Uterus (tissue), 4 donors: Measurements from ENCODE around the gene MCM6. TPM values are rescaled to one million over a fixed set of nuclear protein-coding genes. Genes with fewer than 3 reads are reported as not detected.

ENCODE experiments used
- DNase-seq, 2 donors: peaks; one replicate each; pipeline ENCODE4 v3.0.0-alpha.2; 2019 to 2020
- H3K27ac ChIP-seq, 2 donors: fragments of 200-600 bp; sonication (generic); 1 replicate in 1 of 2; 2 replicates in 1 of 2; pipeline ENCODE4 v1.5.1; 2016 to 2018
- H3K27me3 ChIP-seq, 2 donors: fragments of 200-600 bp; sonication (generic); one replicate each; pipeline ENCODE4 v1.5.1; 2018 to 2019; ENCODE audit warnings: control low read depth in 1 of 2
- H3K36me3 ChIP-seq, 2 donors: fragments of 200-600 bp; sonication (generic); one replicate each; pipeline ENCODE4 v1.5.1; 2019; ENCODE audit warnings: control low read depth in 1 of 2
- H3K4me1 ChIP-seq, 2 donors: fragments of 200-600 bp; sonication (generic); one replicate each; pipeline ENCODE4 v1.5.1; 2018 to 2019; ENCODE audit warnings: control low read depth in 1 of 2
- H3K4me3 ChIP-seq, 2 donors: fragments of 200-600 bp; sonication (generic); 1 replicate in 1 of 2; 2 replicates in 1 of 2; pipeline ENCODE4 v1.5.1; 2018 to 2019; ENCODE audit warnings: mild to moderate bottlenecking in 1 of 2
- H3K9me3 ChIP-seq, 2 donors: fragments of 200-600 bp; sonication (generic); one replicate each; pipeline ENCODE4 v1.5.1; 2019; ENCODE audit warnings: control low read depth in 1 of 2
- POLR2A ChIP-seq, 2 donors: fragments of 450-650 bp; IDR thresholded peaks; one replicate each; pipeline ENCODE4 v1.6.1; 2016; ENCODE audit warnings: antibody characterized with exemption in 2 of 2, mild to moderate bottlenecking in 1 of 2, moderate library complexity in 1 of 2
- intact Hi-C: fragments of 100-400 bp; cut with DNase I; formaldehyde crosslinking; loops from one replicate; pipeline ENCODE4 v1.15.1; 2023; ENCODE audit warnings: low total_unique reads
- total RNA-seq, 4 donors: library from RNA; depleted of rRNA in 3 of 4; stranded (reverse); fragments of >200 nt in 3 of 4; gene quantifications; one replicate each; pipeline versions ENCODE4 v1.1.0 to v1.2.4, GENCODE V29; 2014 to 2023
- TF ChIP-seq, protein P1 (sequence below), 4 experiments: fragments of 200-600 bp in 2 of 4; fragments of 450-650 bp in 2 of 4; sonication (generic) in 2 of 4; IDR thresholded peaks; one replicate each; pipeline ENCODE4 v1.5.1; 2016 to 2019; ENCODE audit warnings: antibody characterized with exemption in 4 of 4, mild to moderate bottlenecking in 2 of 4, moderate library complexity in 1 of 4
- donor health status: DM: yes; HTN: yes; CAD: no.

MCM6 gene
- total RNA-seq, 4 donors from 2014 or later, result 2.3 to 37.4 (median 9.6) TPM

DNA sequence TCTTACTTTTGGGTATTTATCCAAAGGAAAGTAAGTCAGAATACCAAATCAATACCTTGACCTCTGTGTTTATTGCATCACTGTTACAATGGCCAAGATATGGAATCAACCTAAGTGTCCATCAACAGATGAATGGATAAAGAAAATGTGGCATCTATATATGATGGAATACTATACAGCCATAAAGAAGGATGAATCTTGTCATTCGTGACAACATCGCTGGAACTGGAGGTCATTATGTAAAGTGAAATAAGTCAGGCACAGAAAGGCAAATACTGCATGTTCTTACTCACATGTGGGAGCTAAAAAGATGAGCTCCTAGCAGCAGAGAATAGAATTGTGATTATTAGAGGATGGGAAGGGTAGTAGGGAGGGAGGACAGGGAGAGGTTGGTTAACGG is 73.9 kb downstream of the MCM6 start:
- Histone ChIP-seq H3K27me3 (no peaks in the 10 kb centered on the region), H3K4me1 (no peaks in the 10 kb centered on the region), H3K36me3 (no peaks in the 10 kb centered on the region), H3K4me3 (no peak overlapping the region), H3K27ac (no peak overlapping the region), H3K9me3 (no peaks in the 10 kb centered on the region)
- TF ChIP-seq, protein P1, sequence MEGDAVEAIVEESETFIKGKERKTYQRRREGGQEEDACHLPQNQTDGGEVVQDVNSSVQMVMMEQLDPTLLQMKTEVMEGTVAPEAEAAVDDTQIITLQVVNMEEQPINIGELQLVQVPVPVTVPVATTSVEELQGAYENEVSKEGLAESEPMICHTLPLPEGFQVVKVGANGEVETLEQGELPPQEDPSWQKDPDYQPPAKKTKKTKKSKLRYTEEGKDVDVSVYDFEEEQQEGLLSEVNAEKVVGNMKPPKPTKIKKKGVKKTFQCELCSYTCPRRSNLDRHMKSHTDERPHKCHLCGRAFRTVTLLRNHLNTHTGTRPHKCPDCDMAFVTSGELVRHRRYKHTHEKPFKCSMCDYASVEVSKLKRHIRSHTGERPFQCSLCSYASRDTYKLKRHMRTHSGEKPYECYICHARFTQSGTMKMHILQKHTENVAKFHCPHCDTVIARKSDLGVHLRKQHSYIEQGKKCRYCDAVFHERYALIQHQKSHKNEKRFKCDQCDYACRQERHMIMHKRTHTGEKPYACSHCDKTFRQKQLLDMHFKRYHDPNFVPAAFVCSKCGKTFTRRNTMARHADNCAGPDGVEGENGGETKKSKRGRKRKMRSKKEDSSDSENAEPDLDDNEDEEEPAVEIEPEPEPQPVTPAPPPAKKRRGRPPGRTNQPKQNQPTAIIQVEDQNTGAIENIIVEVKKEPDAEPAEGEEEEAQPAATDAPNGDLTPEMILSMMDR (IDR thresholded peaks at IDR 0.05), result no peak
- no peak for TF ChIP-seq POLR2A (IDR thresholded peaks at IDR 0.05)
- DNase-seq, result no peak
- intact Hi-C loops, result no loop called here

DNA sequence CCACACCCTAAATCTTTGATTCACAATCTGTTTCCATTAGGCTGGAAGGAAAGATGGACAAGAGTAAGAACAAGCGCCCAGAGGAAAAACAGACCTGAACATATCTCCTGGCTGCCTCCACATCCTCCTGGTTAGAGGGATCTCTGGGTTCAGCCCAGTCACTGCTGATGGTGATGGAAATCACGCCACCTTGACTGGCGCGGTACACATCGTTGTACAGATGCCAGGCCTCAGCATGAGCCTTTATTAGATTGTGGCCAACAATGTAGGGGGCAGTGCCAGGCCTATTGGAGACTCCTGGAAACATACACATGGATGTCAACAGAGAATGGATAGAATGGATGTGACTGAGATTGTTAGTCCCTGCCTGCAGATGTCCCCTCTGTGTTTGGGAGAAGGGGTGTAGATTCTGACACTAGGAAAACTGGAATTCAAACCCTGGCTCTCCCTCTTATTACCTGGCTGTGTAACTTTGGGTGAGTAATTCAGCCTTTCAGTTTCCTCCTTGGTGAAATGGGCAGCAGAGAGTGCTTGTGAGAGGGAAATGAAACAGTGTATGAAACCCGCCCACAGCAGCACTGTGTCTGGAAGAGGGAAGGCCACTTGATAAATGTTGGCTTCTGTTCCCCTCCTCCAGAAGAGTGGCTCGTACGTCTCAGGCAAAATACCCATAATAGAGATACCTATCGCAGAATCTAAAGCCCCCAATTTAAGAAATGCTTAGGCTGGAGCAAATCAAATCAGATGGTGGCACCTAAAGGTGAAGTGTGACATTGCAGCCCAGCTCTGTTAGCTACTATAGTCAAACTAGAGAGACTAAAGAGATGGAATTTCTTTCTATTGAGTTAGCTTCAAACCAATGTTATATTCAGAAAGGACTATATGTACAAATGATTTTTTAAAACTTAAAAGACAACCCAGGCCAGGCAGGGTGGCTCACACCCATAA is 75.5 kb downstream of the MCM6 start:
- Histone ChIP-seq H3K4me1 (no peaks in the 10 kb centered on the region), H3K27me3 (no peaks in the 10 kb centered on the region), H3K9me3 (no peaks in the 10 kb centered on the region), H3K36me3 (no peaks in the 10 kb centered on the region), H3K4me3 (no peak overlapping the region), H3K27ac (no peak overlapping the region)
- no peak for TF ChIP-seq POLR2A (IDR thresholded peaks at IDR 0.05)
- TF ChIP-seq, protein P1 (IDR thresholded peaks at IDR 0.05), result no peak
- intact Hi-C loops, result no loop called here
- no peak for DNase-seq

DNA sequence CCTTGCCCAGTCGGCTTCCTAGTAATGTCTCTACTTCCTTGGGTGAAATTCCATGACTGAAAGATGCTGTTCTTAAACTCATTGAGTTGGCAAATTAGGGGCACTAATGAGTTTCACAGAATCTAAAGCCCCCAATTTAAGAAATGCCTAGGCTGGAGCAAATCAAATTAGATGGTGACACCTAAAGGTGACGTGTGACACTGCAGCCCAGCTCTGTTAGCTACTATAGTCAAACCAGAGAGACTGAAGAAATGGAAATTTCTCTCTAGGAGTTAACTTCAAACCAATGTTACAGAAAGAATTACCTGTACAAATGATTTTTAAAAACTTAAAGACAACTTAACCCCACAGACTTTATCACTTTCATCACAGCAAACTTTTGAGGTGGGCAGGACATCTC is 76.5 kb downstream of the MCM6 start:
- H3K27ac ChIP-seq, result no peak overlapping the region
- no peaks in the 10 kb centered on the region for H3K4me1 ChIP-seq
- H3K4me3 ChIP-seq, result no peak overlapping the region
- intact Hi-C loops, result no loop called here
- H3K9me3 ChIP-seq, result no peaks in the 10 kb centered on the region
- no peak for DNase-seq
- no peaks in the 10 kb centered on the region for H3K27me3 ChIP-seq
- no peaks in the 10 kb centered on the region for H3K36me3 ChIP-seq
- TF ChIP-seq, protein P1 (IDR thresholded peaks at IDR 0.05), result no peak
- no peak for TF ChIP-seq POLR2A (IDR thresholded peaks at IDR 0.05)

DNA sequence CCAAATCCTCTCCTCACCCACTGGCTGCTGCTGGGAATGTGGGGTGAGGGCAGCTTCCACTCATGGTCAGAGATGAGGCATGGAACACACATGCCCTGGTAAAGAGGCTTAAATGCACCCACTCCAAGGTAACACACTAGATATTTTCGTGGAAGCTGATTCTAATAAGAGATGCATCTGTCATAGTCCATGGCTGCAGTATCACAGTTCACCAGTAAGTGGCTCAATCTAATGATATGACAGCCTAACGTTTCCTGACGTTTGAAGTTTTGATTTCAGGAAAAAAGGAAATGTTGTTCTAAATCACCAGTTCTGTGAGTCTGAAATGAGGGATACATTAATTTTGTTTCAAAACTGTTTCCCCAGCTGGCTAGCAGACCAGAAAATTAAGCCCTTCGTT is 77.5 kb downstream of the MCM6 start:
- H3K27me3 ChIP-seq, result no peaks in the 10 kb centered on the region
- no peaks in the 10 kb centered on the region for H3K9me3 ChIP-seq
- DNase-seq, result no peak
- intact Hi-C loops, result no loop called here
- no peak overlapping the region for H3K4me3 ChIP-seq
- no peaks in the 10 kb centered on the region for H3K36me3 ChIP-seq
- H3K4me1 ChIP-seq, result no peaks in the 10 kb centered on the region
- no peak for TF ChIP-seq POLR2A (IDR thresholded peaks at IDR 0.05)
- TF ChIP-seq, protein P1 (IDR thresholded peaks at IDR 0.05), result no peak
- no peak overlapping the region for H3K27ac ChIP-seq

GRCh38 chr2:135798275-135798705 is 78.0 kb downstream of the MCM6 start:
- intact Hi-C loops, result no loop called here
- Histone ChIP-seq H3K4me3 (no peak overlapping the region), H3K9me3 (no peaks in the 10 kb centered on the region), H3K27ac (no peak overlapping the region), H3K4me1 (no peaks in the 10 kb centered on the region), H3K27me3 (no peaks in the 10 kb centered on the region), H3K36me3 (no peaks in the 10 kb centered on the region)
- no peak for DNase-seq
- no peak for TF ChIP-seq POLR2A (IDR thresholded peaks at IDR 0.05)
- TF ChIP-seq, protein P1 (IDR thresholded peaks at IDR 0.05), result no peak
